Psoas muscle (tissue), 8 donors: ENCODE data around the gene BMPR1A. TPM values are rescaled to one million over a fixed set of nuclear protein-coding genes. Genes with fewer than 3 reads are reported as not detected.

ENCODE experiments used
- ATAC-seq, 4 donors: fragments of 200-7000 bp; cut with Tn5 transposase; one replicate each; pipeline ENCODE4 v1.9.1; 2020; ENCODE audit warnings: moderate library complexity in 3 of 4, mild to moderate bottlenecking in 2 of 4
- DNase-seq, 2 donors: peaks; one replicate each; pipeline ENCODE4 v3.0.0-alpha.2; 2020
- H3K27ac ChIP-seq: fragments of 200-600 bp; one replicate; pipeline ENCODE4 v1.8.0; 2022
- H3K27me3 ChIP-seq, 3 donors: fragments of 200-600 bp in 1 of 3; one replicate each; pipeline versions ENCODE4 v1.6.1 to v1.8.0; 2013 to 2022; ENCODE audit warnings: low read length in 2 of 3, mild to moderate bottlenecking in 2 of 3, moderate library complexity in 1 of 3; ENCODE audit not compliant: insufficient read depth in 3 of 3
- H3K36me3 ChIP-seq, 2 donors: fragments of 200-600 bp in 1 of 2; one replicate each; pipeline versions ENCODE4 v1.6.1 to v1.8.0; 2013 to 2022; ENCODE audit warnings: low read depth in 1 of 2, mild to moderate bottlenecking in 1 of 2, moderate library complexity in 1 of 2; ENCODE audit not compliant: insufficient read depth in 1 of 2
- H3K4me1 ChIP-seq: fragments of 200-600 bp; one replicate; pipeline ENCODE4 v1.8.0; 2022
- H3K4me3 ChIP-seq: fragments of 200-600 bp; one replicate; pipeline ENCODE4 v1.8.0; 2022; ENCODE audit warnings: mild to moderate bottlenecking
- H3K9me3 ChIP-seq: fragments of 200-600 bp; one replicate; pipeline ENCODE4 v1.8.0; 2022
- WGBS, 3 donors: extraction: QIAGEN DNeasy Blood & Tissue Kit; methylation state at CpG; one replicate each; pipeline versions ENCODE4 v1.1.6 to v1.1.7; 2013; 5-methylcytosine and 5-hydroxymethylcytosine counted together
- intact Hi-C, 2 donors: fragments of 100-400 bp; cut with DNase I; formaldehyde crosslinking; loops; one replicate each; pipeline versions ENCODE4 v1.11.0 to v1.14.2; 2022
- polyA plus RNA-seq, 3 donors: library from polyadenylated mRNA; stranded (reverse); fragments of 200-250 nt; gene quantifications; one replicate each; pipeline ENCODE4 v1.2.3, GENCODE V29; 2013
- total RNA-seq, 4 donors: library from RNA; stranded (reverse); fragmentation: NEBNext Ultra II Directional in 2 of 4; extraction: Animal tissue kit (Norgen Biotek cat#: 25700) in 2 of 4; gene quantifications; one replicate each; pipeline versions ENCODE4 v1.2.1 to v1.2.4, GENCODE V29; 2021 to 2023
- TF ChIP-seq, protein P1 (sequence below): fragments of 200-600 bp; IDR thresholded peaks from one replicate; pipeline ENCODE4 v1.8.0; 2022; ENCODE audit warnings: antibody characterized with exemption
- donor health status: healthy with polysubstance abuse.
- donor health status: DM: no; HTN: no; CAD: no; lungs with moderate emphysema.
- donor health status: Bipolar disorder and iron deficiency.
- donor health status: healthy.
- donor health status: DM: yes; HTN: yes; CAD: no.
- donor health status: DM: no; HTN: no; CAD: no.
- donor health status: DM: no; HTN: no; CAD: no.
- donor health status: DM: yes; HTN: yes; CAD: no.

BMPR1A gene
- total and polyA plus RNA-seq, 7 donors: 4.6 to 30.0 (median 22.7) TPM

DNA sequence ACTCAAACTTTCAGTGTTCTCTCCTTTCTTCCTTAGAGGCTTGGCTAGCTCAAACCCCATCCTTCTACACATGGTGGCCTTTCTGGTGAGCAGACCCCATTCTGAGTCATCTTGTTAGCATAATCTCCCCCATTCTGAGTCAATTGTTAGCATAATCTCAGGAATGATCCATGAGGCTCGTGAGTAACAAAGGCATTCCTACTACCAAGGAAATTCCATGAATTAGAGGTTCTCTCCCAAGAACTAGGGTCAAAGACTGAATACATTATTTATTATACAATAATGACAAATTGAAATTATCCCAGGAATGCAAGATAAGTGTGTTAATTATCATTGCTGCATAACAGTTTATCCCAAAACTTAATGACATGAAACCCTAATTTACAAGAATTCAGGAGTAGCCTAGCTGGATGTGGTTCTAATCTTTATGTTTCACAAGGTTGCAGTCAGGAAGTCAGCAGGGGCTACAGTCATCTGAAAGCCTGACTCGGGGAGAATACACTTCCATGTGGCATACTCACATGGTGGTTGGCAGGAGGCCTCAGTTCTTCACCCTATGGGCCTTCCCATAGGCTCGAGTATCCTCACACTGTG is 100.8 kb downstream of the BMPR1A start:
- no peaks in the 10 kb centered on the region for H3K9me3 ChIP-seq
- DNase-seq (no peak), ATAC-seq (peak in 1 of 4 donors; percentile 30)
- H3K4me3 ChIP-seq: no peak overlapping the region
- TF ChIP-seq, protein P1, sequence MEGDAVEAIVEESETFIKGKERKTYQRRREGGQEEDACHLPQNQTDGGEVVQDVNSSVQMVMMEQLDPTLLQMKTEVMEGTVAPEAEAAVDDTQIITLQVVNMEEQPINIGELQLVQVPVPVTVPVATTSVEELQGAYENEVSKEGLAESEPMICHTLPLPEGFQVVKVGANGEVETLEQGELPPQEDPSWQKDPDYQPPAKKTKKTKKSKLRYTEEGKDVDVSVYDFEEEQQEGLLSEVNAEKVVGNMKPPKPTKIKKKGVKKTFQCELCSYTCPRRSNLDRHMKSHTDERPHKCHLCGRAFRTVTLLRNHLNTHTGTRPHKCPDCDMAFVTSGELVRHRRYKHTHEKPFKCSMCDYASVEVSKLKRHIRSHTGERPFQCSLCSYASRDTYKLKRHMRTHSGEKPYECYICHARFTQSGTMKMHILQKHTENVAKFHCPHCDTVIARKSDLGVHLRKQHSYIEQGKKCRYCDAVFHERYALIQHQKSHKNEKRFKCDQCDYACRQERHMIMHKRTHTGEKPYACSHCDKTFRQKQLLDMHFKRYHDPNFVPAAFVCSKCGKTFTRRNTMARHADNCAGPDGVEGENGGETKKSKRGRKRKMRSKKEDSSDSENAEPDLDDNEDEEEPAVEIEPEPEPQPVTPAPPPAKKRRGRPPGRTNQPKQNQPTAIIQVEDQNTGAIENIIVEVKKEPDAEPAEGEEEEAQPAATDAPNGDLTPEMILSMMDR: no peak
- no peaks in the 10 kb centered on the region for H3K36me3 ChIP-seq
- peaks cover 3% of the 10 kb centered on the region for H3K4me1 ChIP-seq
- H3K27ac ChIP-seq: no peak overlapping the region
- H3K27me3 ChIP-seq: no peaks in the 10 kb centered on the region
- 41 to 55% (median 47%) methylated on average over 3 of the region's 3 CpGs for WGBS, 3 donors
- intact Hi-C loops: no loop called here

DNA sequence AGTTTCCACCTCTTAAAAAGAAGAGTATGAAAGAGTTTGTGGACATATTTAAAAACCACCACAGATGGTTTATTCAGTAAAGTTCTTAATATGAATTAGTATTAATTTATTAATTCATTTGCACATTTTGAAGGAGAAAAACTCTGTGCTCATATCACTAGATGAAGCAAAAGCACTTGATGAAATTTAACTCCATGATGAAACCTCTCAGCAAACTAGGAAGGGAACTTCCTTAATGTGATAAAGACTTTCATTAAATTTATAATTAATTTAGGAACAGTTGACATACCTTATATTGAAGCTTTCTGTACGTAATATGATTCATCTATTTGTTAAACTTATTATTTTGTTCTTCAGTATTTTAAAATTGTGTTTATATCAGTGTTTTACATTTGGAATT is 101.6 kb downstream of the BMPR1A start:
- Histone ChIP-seq H3K4me1 (peaks cover 5% of the 10 kb centered on the region), H3K36me3 (no peaks in the 10 kb centered on the region), H3K4me3 (no peak overlapping the region), H3K9me3 (no peaks in the 10 kb centered on the region), H3K27ac (no peak overlapping the region), H3K27me3 (no peaks in the 10 kb centered on the region)
- no peak for ATAC-seq
- intact Hi-C loops: no loop called here
- WGBS, 3 donors: 91 to 98% (median 96%) methylated on average over 1 of the region's 1 CpG
- DNase-seq: no peak
- TF ChIP-seq, protein P1: no peak

DNA sequence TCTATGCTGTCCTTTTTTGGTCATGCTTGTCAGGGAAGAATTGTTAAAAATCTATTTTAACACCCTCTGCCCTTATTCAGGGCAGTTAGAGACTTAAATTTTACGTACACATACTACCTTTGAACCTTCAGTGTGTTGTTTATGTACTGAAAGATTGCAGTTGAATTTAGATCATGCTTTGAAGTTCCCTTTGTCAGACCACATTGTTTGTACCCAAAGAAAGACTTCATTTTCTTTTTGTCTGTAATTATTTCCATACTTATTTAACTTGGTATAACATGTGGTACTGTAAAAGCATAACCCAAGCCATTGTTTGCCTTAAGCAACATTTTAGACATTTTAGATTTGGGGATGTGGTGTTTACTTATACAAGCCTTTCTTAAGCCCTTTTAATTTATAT is 104.9 kb downstream of the BMPR1A start:
- 98 to 100% (median 99%) methylated on average over 1 of the region's 1 CpG for WGBS, 3 donors
- intact Hi-C loops: no loop called here
- no peaks in the 10 kb centered on the region for H3K36me3 ChIP-seq
- ATAC-seq (no peak), DNase-seq (no peak)
- no peaks in the 10 kb centered on the region for H3K9me3 ChIP-seq
- H3K27me3 ChIP-seq: no peaks in the 10 kb centered on the region
- TF ChIP-seq, protein P1: no peak
- H3K4me1 ChIP-seq: peaks cover 17% of the 10 kb centered on the region
- H3K4me3 ChIP-seq: no peak overlapping the region
- no peak overlapping the region for H3K27ac ChIP-seq

DNA sequence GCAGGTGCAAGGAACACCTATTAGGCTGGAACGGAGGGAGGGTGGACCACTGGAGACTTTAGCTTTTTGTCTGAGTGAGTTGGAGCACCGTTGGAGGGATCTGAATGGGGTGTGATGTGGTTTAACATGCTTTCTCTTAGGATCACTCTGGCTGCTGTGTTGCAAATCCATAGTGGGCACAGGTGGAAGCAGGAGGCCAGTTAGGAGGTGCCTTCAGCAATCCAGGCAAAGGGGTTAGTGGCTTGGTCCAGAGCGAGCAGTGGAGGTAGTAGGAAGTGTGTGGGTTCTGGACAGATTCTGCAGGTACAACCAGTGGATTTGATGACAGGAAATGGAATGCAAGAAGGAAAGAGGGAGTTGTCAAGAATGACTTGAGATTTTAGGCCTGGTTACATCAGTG is 106.0 kb downstream of the BMPR1A start:
- ATAC-seq (peak in 1 of 4 donors; percentile 22), DNase-seq (no peak)
- no peaks in the 10 kb centered on the region for H3K36me3 ChIP-seq
- 76 to 84% (median 78%) methylated on average over 3 of the region's 3 CpGs for WGBS, 3 donors
- no peak overlapping the region for H3K27ac ChIP-seq
- H3K4me3 ChIP-seq: no peak overlapping the region
- TF ChIP-seq, protein P1: no peak
- no peaks in the 10 kb centered on the region for H3K9me3 ChIP-seq
- H3K4me1 ChIP-seq: peaks cover 24% of the 10 kb centered on the region
- intact Hi-C loops: no loop called here
- no peaks in the 10 kb centered on the region for H3K27me3 ChIP-seq
